Left ventricle myocardium inferior (tissue), 1 donor: ENCODE results near the gene IRF2. TPM values are rescaled to one million over a fixed set of nuclear protein-coding genes. Genes with fewer than 3 reads are reported as not detected.
A peak's percentile ranks its signal among the peaks of the same experiment; 100 is the strongest.

Source experiments
- DNase-seq: peaks from one replicate; pipeline ENCODE4 v3.0.0-alpha.2; 2020
- H3K27ac ChIP-seq: fragments of 200-600 bp; replicated peaks from 2 replicates; pipeline ENCODE4 v1.8.0; 2021
- H3K27me3 ChIP-seq: fragments of 200-600 bp; 2 replicates; pipeline ENCODE4 v1.8.0; 2021; ENCODE audit warnings: low read depth
- H3K36me3 ChIP-seq: fragments of 200-600 bp; 2 replicates; pipeline ENCODE4 v1.8.0; 2021
- H3K4me1 ChIP-seq: fragments of 200-600 bp; 2 replicates; pipeline ENCODE4 v1.8.0; 2021
- H3K4me3 ChIP-seq: fragments of 200-600 bp; 2 replicates; pipeline ENCODE4 v1.8.0; 2021; ENCODE audit warnings: mild to moderate bottlenecking, moderate library complexity
- H3K9me3 ChIP-seq: fragments of 200-600 bp; replicated peaks from 2 replicates; pipeline ENCODE4 v1.8.0; 2021
- intact Hi-C: fragments of 100-400 bp; cut with micrococcal nuclease; formaldehyde crosslinking; loops from one replicate; pipeline ENCODE4 v1.11.0; 2022
- total RNA-seq: library from RNA; stranded (reverse); fragmentation: NEBNext Ultra II Directional; extraction: Animal tissue kit (Norgen Biotek cat#: 25700); gene quantifications from one replicate; pipeline ENCODE4 v1.2.1, GENCODE V29; 2021
- TF ChIP-seq, protein P1 (sequence below): fragments of 200-600 bp; IDR thresholded peaks from 2 replicates; pipeline ENCODE4 v1.8.0; 2021; ENCODE audit warnings: antibody characterized with exemption, mild to moderate bottlenecking, borderline replicate concordance
- donor health status: DM: no; HTN: yes; CAD: no; lungs with severe emphysema.

Gene IRF2
- total RNA-seq, 1 donor from 2014 or later, result 25.9 TPM

DNA sequence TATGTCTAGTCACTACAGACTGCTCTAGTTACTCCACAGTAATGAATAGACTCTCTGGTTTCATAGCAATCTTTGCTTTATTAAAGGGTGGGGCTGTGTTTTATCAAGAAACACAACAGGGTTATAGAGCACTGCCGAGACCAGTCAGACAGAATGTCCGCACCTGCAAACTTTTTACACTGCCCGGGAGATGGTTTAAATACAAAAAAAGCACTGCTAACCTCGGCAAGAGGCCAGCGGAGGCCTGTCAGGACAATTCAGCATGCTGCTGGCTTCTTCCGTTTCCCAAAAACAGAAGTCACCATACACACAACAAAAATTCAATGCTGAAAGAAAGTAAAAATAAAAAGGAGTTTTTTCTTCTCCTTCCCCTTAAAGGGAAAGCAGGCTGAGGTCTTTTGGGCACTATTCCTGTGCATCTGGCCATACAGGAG, 67.4 kb downstream of the IRF2 start:
- Histone ChIP-seq H3K27me3 (no peaks in the 10 kb centered on the region), H3K36me3 (peaks cover 44% of the 10 kb centered on the region), H3K9me3 (no peaks in the 10 kb centered on the region), H3K27ac (peak overlapping the region; percentile 76), H3K4me3 (no peak overlapping the region), H3K4me1 (peaks cover 86% of the 10 kb centered on the region)
- intact Hi-C loops, result loop anchor here (10.0 kb wide), 1 partner anchor 58 kb away; no protein-coding TSS in a partner anchor
- DNase-seq, result no peak
- TF ChIP-seq, protein P1, sequence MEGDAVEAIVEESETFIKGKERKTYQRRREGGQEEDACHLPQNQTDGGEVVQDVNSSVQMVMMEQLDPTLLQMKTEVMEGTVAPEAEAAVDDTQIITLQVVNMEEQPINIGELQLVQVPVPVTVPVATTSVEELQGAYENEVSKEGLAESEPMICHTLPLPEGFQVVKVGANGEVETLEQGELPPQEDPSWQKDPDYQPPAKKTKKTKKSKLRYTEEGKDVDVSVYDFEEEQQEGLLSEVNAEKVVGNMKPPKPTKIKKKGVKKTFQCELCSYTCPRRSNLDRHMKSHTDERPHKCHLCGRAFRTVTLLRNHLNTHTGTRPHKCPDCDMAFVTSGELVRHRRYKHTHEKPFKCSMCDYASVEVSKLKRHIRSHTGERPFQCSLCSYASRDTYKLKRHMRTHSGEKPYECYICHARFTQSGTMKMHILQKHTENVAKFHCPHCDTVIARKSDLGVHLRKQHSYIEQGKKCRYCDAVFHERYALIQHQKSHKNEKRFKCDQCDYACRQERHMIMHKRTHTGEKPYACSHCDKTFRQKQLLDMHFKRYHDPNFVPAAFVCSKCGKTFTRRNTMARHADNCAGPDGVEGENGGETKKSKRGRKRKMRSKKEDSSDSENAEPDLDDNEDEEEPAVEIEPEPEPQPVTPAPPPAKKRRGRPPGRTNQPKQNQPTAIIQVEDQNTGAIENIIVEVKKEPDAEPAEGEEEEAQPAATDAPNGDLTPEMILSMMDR, result no peak

DNA sequence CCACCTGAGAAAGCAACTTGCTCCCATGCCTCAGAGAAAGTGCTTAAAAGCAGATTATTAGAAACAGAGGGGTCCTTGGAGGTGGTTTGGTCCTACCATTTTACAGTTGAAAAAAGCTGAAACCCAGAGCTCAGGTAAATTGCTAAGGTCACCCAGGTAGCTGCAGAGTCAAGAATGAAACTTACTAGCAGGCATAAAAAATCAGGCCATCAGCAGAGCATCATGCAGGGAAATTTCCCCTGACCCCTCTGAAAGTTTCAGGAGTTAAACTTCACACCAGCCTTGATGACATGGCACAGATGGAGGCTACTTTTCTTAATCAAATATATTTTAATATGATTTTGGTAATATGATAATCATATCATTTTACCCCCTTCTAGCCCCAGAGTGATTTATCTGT, 70.3 kb downstream of the IRF2 start:
- Histone ChIP-seq H3K9me3 (no peaks in the 10 kb centered on the region), H3K36me3 (peaks cover 58% of the 10 kb centered on the region), H3K4me1 (peaks cover 86% of the 10 kb centered on the region), H3K4me3 (no peak overlapping the region), H3K27me3 (no peaks in the 10 kb centered on the region), H3K27ac (no peak overlapping the region)
- intact Hi-C loops, result loop anchor here (10.0 kb wide), 1 partner anchor 61 kb away; no protein-coding TSS in a partner anchor
- no peak for DNase-seq
- TF ChIP-seq, protein P1, result no peak

DNA sequence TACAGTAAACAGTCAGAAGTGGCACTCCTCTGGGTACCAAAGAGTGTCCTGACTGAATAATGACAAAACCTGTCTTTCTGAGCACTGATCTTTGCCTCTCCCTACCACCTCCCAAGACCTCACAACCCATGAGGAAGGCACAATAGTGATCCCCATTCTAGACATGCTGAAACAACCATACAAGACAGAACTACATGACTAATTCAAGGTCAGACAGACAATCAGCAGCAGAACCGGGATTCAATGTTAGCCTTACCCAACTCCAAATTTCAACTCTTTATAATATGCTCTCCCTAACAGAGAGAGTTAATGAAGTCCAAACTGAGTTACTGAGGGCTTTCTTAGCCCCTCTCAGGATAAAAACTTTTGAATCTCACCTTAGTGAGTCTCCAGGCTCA, 71.0 kb downstream of the IRF2 start:
- Histone ChIP-seq H3K27me3 (no peaks in the 10 kb centered on the region), H3K27ac (peak overlapping the region; percentile 93), H3K36me3 (peaks cover 65% of the 10 kb centered on the region), H3K9me3 (no peaks in the 10 kb centered on the region), H3K4me1 (peaks cover 86% of the 10 kb centered on the region), H3K4me3 (no peak overlapping the region)
- intact Hi-C loops, result loop anchor here (10.0 kb wide), 1 partner anchor 61 kb away; no protein-coding TSS in a partner anchor
- TF ChIP-seq, protein P1, result no peak
- DNase-seq, result no peak

DNA sequence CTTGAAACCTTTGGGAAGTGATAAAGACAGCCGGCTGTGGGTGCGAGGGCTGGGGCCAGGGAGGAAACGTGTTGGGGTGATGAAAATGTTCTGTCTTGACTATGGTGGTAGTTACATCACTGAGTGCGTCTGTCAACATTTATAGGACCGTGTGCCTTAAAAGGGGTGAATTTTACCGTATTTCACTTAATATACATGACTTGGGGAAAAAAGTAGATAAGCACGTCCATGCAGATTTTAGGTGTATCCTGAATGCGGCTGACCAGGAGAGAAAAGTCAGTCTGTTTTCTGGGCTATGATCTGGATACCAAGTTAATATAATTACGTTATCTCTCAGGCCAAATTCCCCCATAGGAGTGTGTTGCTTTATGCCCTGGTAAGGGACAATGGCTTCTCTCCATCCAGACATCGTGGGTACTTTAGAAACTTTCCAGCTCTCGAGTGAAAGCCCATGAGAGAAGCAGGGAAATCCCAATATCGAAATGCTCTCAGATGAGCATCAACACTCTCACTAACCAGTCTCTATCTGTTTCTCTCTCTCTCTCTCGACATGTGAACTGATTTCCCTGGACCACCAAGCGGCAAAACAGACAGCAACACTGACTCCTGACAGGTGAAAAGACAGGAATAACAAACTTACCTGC, 71.5 kb downstream of the IRF2 start:
- no peak for DNase-seq
- no peaks in the 10 kb centered on the region for H3K27me3 ChIP-seq
- H3K9me3 ChIP-seq, result no peaks in the 10 kb centered on the region
- TF ChIP-seq, protein P1, result no peak
- peak overlapping the region; percentile 93 for H3K27ac ChIP-seq
- peaks cover 70% of the 10 kb centered on the region for H3K36me3 ChIP-seq
- peaks cover 86% of the 10 kb centered on the region for H3K4me1 ChIP-seq
- intact Hi-C loops, result loop anchor here (10.0 kb wide), 1 partner anchor 62 kb away; no protein-coding TSS in a partner anchor
- H3K4me3 ChIP-seq, result no peak overlapping the region

DNA sequence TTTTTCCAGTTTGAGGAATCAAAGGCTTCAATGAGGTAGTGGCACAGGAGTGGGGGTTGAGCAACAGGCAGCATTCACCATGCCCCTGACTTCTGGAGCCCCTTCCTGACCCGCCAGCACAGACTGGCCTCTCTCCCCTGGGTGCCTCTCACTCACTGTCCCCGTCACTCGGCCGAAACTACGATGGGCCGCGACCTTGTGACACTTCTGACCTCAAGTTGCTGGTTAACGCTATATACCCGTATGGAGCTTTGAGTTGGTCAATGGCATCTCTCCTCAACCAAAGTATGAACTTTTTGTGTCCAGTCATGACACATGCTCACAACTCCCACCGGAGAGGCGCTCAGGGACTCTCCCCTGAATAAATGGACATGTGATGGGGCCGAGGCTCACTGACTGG, 72.1 kb downstream of the IRF2 start:
- Histone ChIP-seq H3K27ac (peak overlapping the region; percentile 93), H3K4me3 (no peak overlapping the region), H3K9me3 (no peaks in the 10 kb centered on the region), H3K4me1 (peaks cover 86% of the 10 kb centered on the region), H3K36me3 (peaks cover 71% of the 10 kb centered on the region), H3K27me3 (no peaks in the 10 kb centered on the region)
- intact Hi-C loops, result loop anchor here (10.0 kb wide), 1 partner anchor 63 kb away; no protein-coding TSS in a partner anchor
- DNase-seq, result no peak
- TF ChIP-seq, protein P1, result no peak
